Measurements from ENCODE around the gene B3GALT6. TPM values are rescaled to one million over a fixed set of nuclear protein-coding genes. Genes with fewer than 3 reads are reported as not detected.

The B3GALT6 gene
- 24.7 and 37.1 TPM in 2 replicates for total RNA-seq (ENCODE audit: low replicate concordance)

DNA sequence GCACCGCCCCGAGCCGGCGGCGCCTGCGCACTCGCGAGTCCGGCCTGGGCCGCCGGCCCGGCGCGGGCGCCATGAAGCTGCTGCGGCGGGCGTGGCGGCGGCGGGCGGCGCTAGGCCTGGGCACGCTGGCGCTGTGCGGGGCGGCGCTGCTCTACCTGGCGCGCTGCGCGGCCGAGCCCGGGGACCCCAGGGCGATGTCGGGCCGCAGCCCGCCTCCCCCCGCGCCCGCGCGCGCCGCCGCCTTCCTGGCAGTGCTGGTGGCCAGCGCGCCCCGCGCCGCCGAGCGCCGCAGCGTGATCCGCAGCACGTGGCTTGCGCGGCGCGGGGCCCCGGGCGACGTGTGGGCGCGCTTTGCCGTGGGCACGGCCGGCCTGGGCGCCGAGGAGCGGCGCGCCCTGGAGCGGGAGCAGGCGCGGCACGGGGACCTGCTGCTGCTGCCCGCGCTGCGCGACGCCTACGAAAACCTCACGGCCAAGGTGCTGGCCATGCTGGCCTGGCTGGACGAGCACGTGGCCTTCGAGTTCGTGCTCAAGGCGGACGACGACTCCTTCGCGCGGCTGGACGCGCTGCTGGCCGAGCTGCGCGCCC lies at the start of gene B3GALT6:
Gene B3GALT6, plus strand, starts transcription at position 30 of the 588 bp plus-strand sequence. Its CDS starts 42 bp downstream, at position 72.
- H3K4me3 ChIP-seq (ENCODE audit: low read depth, low read length) = peak within 1 kb of the TSS; percentile 94
- no peak for TF ChIP-seq CTCF (IDR thresholded peaks at IDR 0.05; ENCODE audit: insufficient read depth, low read length)
- DNase-seq (ENCODE audit: low read depth) = peak; percentile 8

DNA sequence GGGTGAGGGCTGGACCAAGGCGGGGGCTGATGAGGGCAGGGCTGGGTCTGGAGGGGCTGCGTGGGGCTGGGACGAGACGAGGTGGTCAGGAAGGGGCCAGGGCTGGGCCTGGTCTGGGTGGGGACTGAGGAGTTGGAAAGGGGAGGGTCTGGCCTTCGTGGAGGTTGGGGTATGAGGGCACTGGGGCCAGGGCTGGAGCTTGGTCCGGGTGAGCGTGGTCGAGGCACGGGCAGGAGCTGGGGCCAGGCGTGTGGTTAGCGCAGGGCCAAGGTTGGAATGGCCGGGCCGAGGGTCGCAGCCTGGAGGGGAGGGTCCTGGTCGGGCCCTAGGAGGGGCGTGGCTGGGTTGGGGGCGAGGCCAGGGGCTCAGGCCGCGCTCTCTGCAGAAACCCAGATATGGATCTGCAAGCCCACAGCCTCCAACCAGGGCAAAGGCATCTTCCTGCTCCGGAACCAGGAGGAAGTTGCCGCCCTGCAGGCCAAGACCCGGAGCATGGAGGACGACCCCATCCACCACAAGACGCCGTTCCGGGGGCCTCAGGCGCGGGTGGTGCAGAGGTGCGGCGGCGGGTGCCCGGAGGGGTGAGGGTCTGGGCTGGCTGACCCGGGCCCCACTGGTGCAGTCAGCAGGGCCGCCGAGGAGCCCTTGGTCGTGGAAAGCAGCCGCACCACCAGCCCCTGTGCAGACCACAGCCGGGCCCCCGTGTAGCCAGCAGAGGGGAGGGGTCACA lies 49.4 kb upstream of the B3GALT6 start:
- TF ChIP-seq CTCF (IDR thresholded peaks at IDR 0.05; ENCODE audit: insufficient read depth, low read length) = no peak

GRCh38 chr1:1183221-1183747 lies 48.8 kb upstream of the B3GALT6 start:
- TF ChIP-seq CTCF (IDR thresholded peaks at IDR 0.05; ENCODE audit: insufficient read depth, low read length) = no peak
- H3K4me3 ChIP-seq (ENCODE audit: low read depth, low read length) = no peak overlapping the region
- DNase-seq (ENCODE audit: low read depth) = no peak

More for the DNA sequence above, 49.4 kb upstream of the B3GALT6 start:
- no peak overlapping the region for H3K4me3 ChIP-seq (ENCODE audit: low read depth, low read length)
- DNase-seq (ENCODE audit: low read depth) = no peak

GRCh38 chr1:1183833-1184775 lies 47.9 kb upstream of the B3GALT6 start:
- TF ChIP-seq CTCF (IDR thresholded peaks at IDR 0.05; ENCODE audit: insufficient read depth, low read length) = no peak
- no peak for DNase-seq (ENCODE audit: low read depth)
- no peak overlapping the region for H3K4me3 ChIP-seq (ENCODE audit: low read depth, low read length)

DNA sequence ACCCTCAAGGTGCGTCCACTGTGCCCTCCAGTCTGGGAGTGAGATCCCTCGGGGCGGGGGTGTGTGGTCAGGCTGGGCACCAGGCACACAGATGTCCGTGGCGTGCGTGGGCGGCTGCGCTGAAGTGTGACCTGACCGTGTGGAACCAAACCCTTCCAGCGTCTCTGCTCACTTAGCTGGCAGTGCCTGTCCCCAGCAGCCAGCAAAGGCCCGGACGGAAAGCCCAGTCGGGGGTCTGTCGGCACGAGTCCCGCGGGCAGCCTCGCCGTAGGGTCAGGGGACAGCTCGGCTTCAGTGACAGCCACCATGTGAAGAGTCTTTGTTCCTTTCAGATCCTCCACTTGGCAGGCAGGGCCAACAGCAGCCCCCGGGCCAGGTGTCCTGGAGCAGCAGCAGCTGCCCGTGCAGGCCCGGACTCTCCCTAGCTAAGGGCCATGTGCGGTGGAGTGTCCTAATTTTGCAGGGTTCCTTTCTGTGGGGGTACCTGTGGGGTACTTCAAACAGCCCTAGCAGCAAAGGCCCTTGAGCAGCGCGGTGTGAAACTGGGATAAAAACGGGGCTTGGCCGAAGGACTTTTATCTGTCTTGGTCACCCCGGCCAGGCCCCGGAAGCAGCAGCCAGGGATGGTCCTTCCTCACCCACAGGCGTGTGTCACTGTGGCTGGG lies 46.8 kb upstream of the B3GALT6 start:
- no peak for DNase-seq (ENCODE audit: low read depth)
- no peak for TF ChIP-seq CTCF (IDR thresholded peaks at IDR 0.05; ENCODE audit: insufficient read depth, low read length)
- H3K4me3 ChIP-seq (ENCODE audit: low read depth, low read length) = no peak overlapping the region

DNA sequence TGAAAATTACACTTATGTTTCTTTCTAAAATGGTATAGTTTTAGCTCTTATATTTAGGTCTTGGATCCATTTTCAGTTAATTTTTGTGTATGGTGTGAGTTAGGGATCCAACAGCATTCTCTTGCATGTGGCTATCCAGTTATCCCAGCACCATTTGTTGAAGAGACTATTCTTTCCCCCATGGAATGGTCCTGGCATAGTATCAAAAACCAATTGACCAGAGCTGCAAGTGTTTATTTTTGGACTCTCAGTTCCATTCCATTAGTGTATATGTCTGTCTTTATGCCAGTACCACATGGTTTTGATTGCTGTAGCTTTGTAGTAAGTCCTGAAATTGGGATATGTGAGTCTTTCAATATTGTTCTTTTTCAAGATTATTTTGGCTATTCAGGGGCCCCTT lies 44.1 kb upstream of the B3GALT6 start:
- H3K4me3 ChIP-seq (ENCODE audit: low read depth, low read length) = no peak overlapping the region
- DNase-seq (ENCODE audit: low read depth) = peak; percentile 75
- TF ChIP-seq CTCF (IDR thresholded peaks at IDR 0.05; ENCODE audit: insufficient read depth, low read length) = no peak

All from fibroblast of the aortic adventitia (primary cell).